Ovary (tissue), 9 donors: Measurements from ENCODE around the gene ASB5. TPM values are rescaled to one million over a fixed set of nuclear protein-coding genes. Genes with fewer than 3 reads are reported as not detected.

Experiments used
- DNase-seq, 5 donors: peaks; one replicate each; pipeline ENCODE4 v3.0.0-alpha.2; 2019 to 2020
- H3K27ac ChIP-seq, 2 donors: fragments of 200-600 bp; one replicate each; pipeline versions ENCODE4 v1.5.1 to v1.8.0; 2019 to 2022
- H3K27me3 ChIP-seq: fragments of 200-600 bp; one replicate; pipeline ENCODE4 v1.8.0; 2022
- H3K36me3 ChIP-seq: fragments of 200-600 bp; sonication (generic); one replicate; pipeline ENCODE4 v1.5.1; 2019
- H3K4me1 ChIP-seq: one replicate; pipeline ENCODE4 v1.8.1; 2013; ENCODE audit warnings: mild to moderate bottlenecking, moderate library complexity; ENCODE audit not compliant: insufficient read depth
- H3K4me3 ChIP-seq: fragments of 200-600 bp; sonication (generic); one replicate; pipeline ENCODE4 v1.5.1; 2017
- H3K9me3 ChIP-seq, 2 donors: fragments of 200-600 bp in 1 of 2; sonication (generic) in 1 of 2; one replicate each; pipeline versions ENCODE4 v1.5.1 to v1.8.1; 2013 to 2019; ENCODE audit warnings: mild to moderate bottlenecking in 1 of 2, moderate library complexity in 1 of 2
- CTCF ChIP-seq, 3 donors: fragments of 450-650 bp in 2 of 3; fragments of 200-600 bp in 1 of 3; IDR thresholded peaks; one replicate each; pipeline versions ENCODE4 v1.5.1 to v1.8.0; 2016 to 2022; ENCODE audit warnings: antibody characterized with exemption in 3 of 3, mild to moderate bottlenecking in 1 of 3
- EP300 ChIP-seq: sonication (generic); formaldehyde crosslinking; IDR thresholded peaks from one replicate; pipeline ENCODE4 v1.6.1; 2017; ENCODE audit warnings: antibody characterized with exemption
- POLR2A ChIP-seq: fragments of 450-650 bp; IDR thresholded peaks from one replicate; pipeline ENCODE4 v1.6.1; 2017; ENCODE audit warnings: antibody characterized with exemption, mild to moderate bottlenecking, moderate library complexity
- WGBS, 3 donors: extraction: QIAGEN DNeasy Blood & Tissue Kit in 1 of 3; methylation state at CpG; one replicate each; pipeline versions ENCODE4 v1.1.5 to v1.1.7; 2013 to 2017; 5-methylcytosine and 5-hydroxymethylcytosine counted together
- intact Hi-C, 4 donors: fragments of 100-400 bp; cut with DNase I; formaldehyde crosslinking; loops; one replicate each; pipeline versions ENCODE4 v1.11.0 to v1.15.1; 2022 to 2023
- polyA plus RNA-seq, 2 donors: library from polyadenylated mRNA; stranded (reverse); fragments of 200-250 nt in 1 of 2; fragments of 350-450 nt in 1 of 2; fragmentation: Illumina TruSeq in 1 of 2; extraction: RNeasy Lipid Tissue Mini Kit (QIAGEN cat#74804) in 1 of 2; gene quantifications; one replicate each; pipeline ENCODE4 v1.2.3, GENCODE V29; 2013 to 2014
- total RNA-seq, 7 donors: library from RNA; depleted of rRNA in 2 of 7; stranded (reverse); fragments of >200 nt in 2 of 7; fragmentation: NEBNext Ultra II Directional in 3 of 7; extraction: Animal tissue kit (Norgen Biotek cat#: 25700) in 3 of 7; gene quantifications; one replicate each; pipeline versions ENCODE4 v1.1.0 to v1.2.4, GENCODE V29; 2016 to 2023
- donor health status: DM: no; HTN: no; CAD: no; lungs with moderate emphysema.
- donor health status: DM: no; HTN: no; CAD: no.
- donor health status: Bipolar disorder and iron deficiency.
- donor health status: DM: yes; HTN: yes; CAD: no.
- donor health status: DM: no; HTN: no; CAD: no.
- donor health status: DM: yes; HTN: yes; CAD: no.

The ASB5 gene
- total and polyA plus RNA-seq, 9 donors, result 0.11 to 0.37 (median 0.23) TPM; not detected in 6

- no peak for DNase-seq
- 91 to 92% (median 91%) methylated on average over 3 of the region's 3 CpGs for WGBS, 3 donors
- Histone ChIP-seq H3K27me3 (no peaks in the 10 kb centered on the region), H3K4me3 (no peak overlapping the region), H3K4me1 (no peaks in the 10 kb centered on the region), H3K27ac (no peak overlapping the region), H3K36me3 (no peaks in the 10 kb centered on the region), H3K9me3 (no peaks in the 10 kb centered on the region)
- TF ChIP-seq CTCF (IDR thresholded peaks at IDR 0.05), result no peak
- TF ChIP-seq EP300, result no peak
- TF ChIP-seq POLR2A, result no peak
- intact Hi-C loops, result no loop called here
These were observed 39.4 kb upstream of the ASB5 start for GRCh38 chr4:176308441-176308840.

- Histone ChIP-seq H3K9me3 (no peaks in the 10 kb centered on the region), H3K4me1 (no peaks in the 10 kb centered on the region), H3K36me3 (no peaks in the 10 kb centered on the region), H3K27me3 (no peaks in the 10 kb centered on the region), H3K27ac (no peak overlapping the region), H3K4me3 (no peak overlapping the region)
- DNase-seq, result no peak
- intact Hi-C loops, result no loop called here
- no peak for TF ChIP-seq EP300
- no peak for TF ChIP-seq CTCF (IDR thresholded peaks at IDR 0.05)
- TF ChIP-seq POLR2A, result no peak
- WGBS, 3 donors, result 78 to 86% (median 85%) methylated on average over 6 of the region's 6 CpGs
These were observed 38.6 kb upstream of the ASB5 start for GRCh38 chr4:176307666-176307930.

GRCh38 chr4:176306837-176307665 is 38.0 kb upstream of the ASB5 start:
- no peak for DNase-seq
- H3K27me3 ChIP-seq, result no peaks in the 10 kb centered on the region
- no peak overlapping the region for H3K27ac ChIP-seq
- H3K9me3 ChIP-seq, result no peaks in the 10 kb centered on the region
- WGBS, 3 donors, result 44 to 60% (median 53%) methylated on average over 6 of the region's 6 CpGs
- H3K4me3 ChIP-seq, result no peak overlapping the region
- H3K4me1 ChIP-seq, result no peaks in the 10 kb centered on the region
- H3K36me3 ChIP-seq, result no peaks in the 10 kb centered on the region
- no peak for TF ChIP-seq CTCF (IDR thresholded peaks at IDR 0.05)
- intact Hi-C loops, result no loop called here

- Histone ChIP-seq H3K4me1 (no peaks in the 10 kb centered on the region), H3K36me3 (no peaks in the 10 kb centered on the region), H3K27me3 (no peaks in the 10 kb centered on the region), H3K4me3 (no peak overlapping the region), H3K27ac (no peak overlapping the region), H3K9me3 (no peaks in the 10 kb centered on the region)
- DNase-seq, result no peak
- WGBS, 3 donors, result 25 to 31% (median 28%) methylated on average over 1 of the region's 1 CpG
- no peak for TF ChIP-seq CTCF (IDR thresholded peaks at IDR 0.05)
- no peak for TF ChIP-seq POLR2A
- no peak for TF ChIP-seq EP300
- intact Hi-C loops, result no loop called here
These were observed 34.9 kb upstream of the ASB5 start for GRCh38 chr4:176303938-176304337.
